Panc1 (cell line): ENCODE measurements around the gene DCTN3. TPM values are rescaled to one million over a fixed set of nuclear protein-coding genes. Genes with fewer than 3 reads are reported as not detected.

Experiments used
- ATAC-seq: fragments of 200-7000 bp; cut with Tn5 transposase; 2 replicates; pipeline ENCODE4 v1.9.1; 2020; ENCODE audit warnings: mild to moderate bottlenecking, moderate library complexity
- BruUV-seq: library from RNA; stranded (reverse); fragments of 400-500 nt; replicated peaks from 2 replicates; lab custom pipeline; 2021; lab: Mats Ljungman, UMichigan
- CTCF ChIA-PET: fragments of 300-600 bp; sonication (Branson Sonifier 250); formaldehyde crosslinking; loops from one replicate; lab custom pipeline; 2022; ENCODE audit warnings: antibody characterized with exemption; lab: Charles Lee
- POLR2A ChIA-PET: fragments of 300-600 bp; sonication (Branson Sonifier 250); formaldehyde crosslinking; loops from one replicate; lab custom pipeline; 2022; ENCODE audit warnings: antibody characterized with exemption; lab: Charles Lee
- DNase-seq: peaks from one replicate; pipeline ENCODE4 v3.0.0-alpha.2; 2010; ENCODE audit warnings: low read depth, low spot score
- H3K27ac ChIP-seq: 2 replicates; pipeline ENCODE4 v1.5.1; 2011; ENCODE audit warnings: mild to moderate bottlenecking, low read length, inconsistent platforms
- H3K27me3 ChIP-seq: fragments of 200-500 bp; sonication (Bioruptor generic); 2 replicates; pipeline ENCODE4 v1.6.0; 2014; ENCODE audit warnings: low read length, inconsistent platforms; ENCODE audit not compliant: control insufficient read depth, insufficient read depth
- H3K36me3 ChIP-seq: fragments of 200-500 bp; sonication (Bioruptor generic); 2 replicates; pipeline ENCODE4 v1.5.1; 2014; ENCODE audit warnings: inconsistent platforms, mild to moderate bottlenecking, low read length, moderate library complexity; ENCODE audit not compliant: control insufficient read depth, insufficient read depth
- H3K4me1 ChIP-seq: 2 replicates; pipeline ENCODE4 v1.5.1; 2011; ENCODE audit warnings: inconsistent platforms, mild to moderate bottlenecking, low read length, moderate library complexity; ENCODE audit not compliant: control insufficient read depth, insufficient read depth
- H3K4me3 ChIP-seq, 2 experiments: 2 replicates each; pipeline ENCODE4 v1.5.1; 2011 to 2012; ENCODE audit warnings: low read depth in 2 of 2, low read length in 2 of 2, mild to moderate bottlenecking in 2 of 2, inconsistent platforms in 1 of 2, moderate library complexity in 1 of 2
- H3K9me3 ChIP-seq: fragments of 200-500 bp; sonication (Bioruptor generic); 2 replicates; pipeline ENCODE4 v1.5.1; 2014; ENCODE audit warnings: low read depth, mild to moderate bottlenecking, inconsistent platforms, low read length, moderate library complexity; ENCODE audit not compliant: control insufficient read depth, insufficient read depth
- CTCF ChIP-seq: fragments of 450-650 bp; IDR thresholded peaks from 2 replicates; pipeline ENCODE4 v1.5.1; 2017; ENCODE audit warnings: mild to moderate bottlenecking
- POLR2AphosphoS5 ChIP-seq: IDR thresholded peaks from 2 replicates; pipeline ENCODE4 v1.6.1; 2012; ENCODE audit warnings: mild to moderate bottlenecking, low read depth, low read length, moderate library complexity
- REST ChIP-seq, 2 experiments: IDR thresholded peaks; 2 replicates each; pipeline ENCODE4 v1.6.1; 2011 to 2012; ENCODE audit warnings: low read depth in 2 of 2, control low read depth in 1 of 2, low read length in 1 of 2, mild to moderate bottlenecking in 1 of 2, moderate library complexity in 1 of 2; ENCODE audit not compliant: insufficient read depth in 1 of 2
- SIN3A ChIP-seq: IDR thresholded peaks from 2 replicates; pipeline ENCODE4 v1.6.1; 2012; ENCODE audit warnings: low read depth, mild to moderate bottlenecking, low read length, moderate library complexity, borderline replicate concordance; ENCODE audit not compliant: insufficient read depth
- TCF7L2 ChIP-seq: IDR thresholded peaks from 2 replicates; pipeline ENCODE4 v1.6.1; 2011; ENCODE audit warnings: mild to moderate bottlenecking, low read depth, low read length, inconsistent platforms
- in situ Hi-C: cut with HindIII; loops from 2 replicates; pipeline ENCODE4 v1.10.0; 2016; ENCODE audit warnings: low sequenced_read_pairs, low pct_unique_long_range_greater_than_20kb
- intact Hi-C: fragments of 100-400 bp; cut with micrococcal nuclease; formaldehyde crosslinking; loops from one replicate; pipeline ENCODE4 v1.10.0; 2022; ENCODE audit not compliant: unreplicated experiment
- total RNA-seq: library from RNA; stranded (reverse); gene quantifications from one replicate; pipeline ENCODE4 v1.2.1, GENCODE V29; 2021; ENCODE audit not compliant: unreplicated experiment

DCTN3 gene
- total RNA-seq, 1 experiment from 2014 or later = 110 TPM

GRCh38 chr9:34647651-34648050, 27.4 kb upstream of the DCTN3 start:
- peaks cover 32% of the 10 kb centered on the region for H3K4me1 ChIP-seq
- DNase-seq (no peak), ATAC-seq (no peak)
- intact Hi-C loops (no loop called here), in situ Hi-C loops (no loop called here)
- POLR2A ChIA-PET = no interaction called here
- H3K27ac ChIP-seq = peak overlapping the region; percentile 93
- H3K27me3 ChIP-seq = no peaks in the 10 kb centered on the region
- peak overlapping the region; percentile 73 to 84 for H3K4me3 ChIP-seq
- H3K9me3 ChIP-seq = no peaks in the 10 kb centered on the region
- TF ChIP-seq SIN3A (no peak), TCF7L2 (no peak), CTCF (no peak), REST (IDR thresholded peaks at IDR 0.05; ENCODE audit: insufficient read depth in 1 of 2, low read depth in 2 of 2, low read length in 1 of 2) (no peak), POLR2AphosphoS5 (no peak)
- BruUV-seq = no TSS peak
- CTCF ChIA-PET = no interaction called here
- no peaks in the 10 kb centered on the region for H3K36me3 ChIP-seq

GRCh38 chr9:34647084-34647403, 26.7 kb upstream of the DCTN3 start:
- CTCF ChIA-PET = interaction anchor here (0.8 to 1.3 kb wide), 5 partner anchors 9 to 56 kb away, joined by 4 to 8 read pairs (median 4); partner anchors contain the start of gene SIGMAR1
- peak; percentile 29 for ATAC-seq
- no TSS peak for BruUV-seq

More at GRCh38 chr9:34647084-34647403, 26.7 kb upstream of the DCTN3 start:
- Histone ChIP-seq H3K27me3 (no peaks in the 10 kb centered on the region), H3K4me3 (peak overlapping the region; percentile 73 to 84), H3K9me3 (no peaks in the 10 kb centered on the region), H3K27ac (peak overlapping the region; percentile 93), H3K4me1 (peaks cover 27% of the 10 kb centered on the region), H3K36me3 (no peaks in the 10 kb centered on the region)
- in situ Hi-C loops (no loop called here), intact Hi-C loops (no loop called here)
- DNase-seq = no peak
- POLR2A ChIA-PET = no interaction called here
- TF ChIP-seq TCF7L2 (no peak), POLR2AphosphoS5 (no peak), SIN3A (no peak), REST (IDR thresholded peaks at IDR 0.05; ENCODE audit: insufficient read depth in 1 of 2, low read depth in 2 of 2, low read length in 1 of 2) (no peak), CTCF (no peak)
